Panc1 (cell line): ENCODE results near the gene BRICD5. TPM values are rescaled to one million over a fixed set of nuclear protein-coding genes. Genes with fewer than 3 reads are reported as not detected.

Experiments
- ATAC-seq: fragments of 200-7000 bp; cut with Tn5 transposase; 2 replicates; pipeline ENCODE4 v1.9.1; 2020; ENCODE audit warnings: mild to moderate bottlenecking, moderate library complexity
- BruUV-seq: library from RNA; stranded (reverse); fragments of 400-500 nt; replicated peaks from 2 replicates; lab custom pipeline; 2021; lab: Mats Ljungman, UMichigan
- CTCF ChIA-PET: fragments of 300-600 bp; sonication (Branson Sonifier 250); formaldehyde crosslinking; loops from one replicate; lab custom pipeline; 2022; ENCODE audit warnings: antibody characterized with exemption; lab: Charles Lee
- POLR2A ChIA-PET: fragments of 300-600 bp; sonication (Branson Sonifier 250); formaldehyde crosslinking; loops from one replicate; lab custom pipeline; 2022; ENCODE audit warnings: antibody characterized with exemption; lab: Charles Lee
- DNase-seq: peaks from one replicate; pipeline ENCODE4 v3.0.0-alpha.2; 2010; ENCODE audit warnings: low read depth, low spot score
- H3K27ac ChIP-seq: 2 replicates; pipeline ENCODE4 v1.5.1; 2011; ENCODE audit warnings: mild to moderate bottlenecking, low read length, inconsistent platforms
- H3K27me3 ChIP-seq: fragments of 200-500 bp; sonication (Bioruptor generic); 2 replicates; pipeline ENCODE4 v1.6.0; 2014; ENCODE audit warnings: low read length, inconsistent platforms; ENCODE audit not compliant: control insufficient read depth, insufficient read depth
- H3K36me3 ChIP-seq: fragments of 200-500 bp; sonication (Bioruptor generic); 2 replicates; pipeline ENCODE4 v1.5.1; 2014; ENCODE audit warnings: inconsistent platforms, mild to moderate bottlenecking, low read length, moderate library complexity; ENCODE audit not compliant: control insufficient read depth, insufficient read depth
- H3K4me1 ChIP-seq: 2 replicates; pipeline ENCODE4 v1.5.1; 2011; ENCODE audit warnings: inconsistent platforms, mild to moderate bottlenecking, low read length, moderate library complexity; ENCODE audit not compliant: control insufficient read depth, insufficient read depth
- H3K4me3 ChIP-seq, 2 experiments: 2 replicates each; pipeline ENCODE4 v1.5.1; 2011 to 2012; ENCODE audit warnings: low read depth in 2 of 2, low read length in 2 of 2, mild to moderate bottlenecking in 2 of 2, inconsistent platforms in 1 of 2, moderate library complexity in 1 of 2
- H3K9me3 ChIP-seq: fragments of 200-500 bp; sonication (Bioruptor generic); 2 replicates; pipeline ENCODE4 v1.5.1; 2014; ENCODE audit warnings: low read depth, mild to moderate bottlenecking, inconsistent platforms, low read length, moderate library complexity; ENCODE audit not compliant: control insufficient read depth, insufficient read depth
- CTCF ChIP-seq: fragments of 450-650 bp; IDR thresholded peaks from 2 replicates; pipeline ENCODE4 v1.5.1; 2017; ENCODE audit warnings: mild to moderate bottlenecking
- POLR2AphosphoS5 ChIP-seq: IDR thresholded peaks from 2 replicates; pipeline ENCODE4 v1.6.1; 2012; ENCODE audit warnings: mild to moderate bottlenecking, low read depth, low read length, moderate library complexity
- REST ChIP-seq, 2 experiments: IDR thresholded peaks; 2 replicates each; pipeline ENCODE4 v1.6.1; 2011 to 2012; ENCODE audit warnings: low read depth in 2 of 2, control low read depth in 1 of 2, low read length in 1 of 2, mild to moderate bottlenecking in 1 of 2, moderate library complexity in 1 of 2; ENCODE audit not compliant: insufficient read depth in 1 of 2
- SIN3A ChIP-seq: IDR thresholded peaks from 2 replicates; pipeline ENCODE4 v1.6.1; 2012; ENCODE audit warnings: low read depth, mild to moderate bottlenecking, low read length, moderate library complexity, borderline replicate concordance; ENCODE audit not compliant: insufficient read depth
- TCF7L2 ChIP-seq: IDR thresholded peaks from 2 replicates; pipeline ENCODE4 v1.6.1; 2011; ENCODE audit warnings: mild to moderate bottlenecking, low read depth, low read length, inconsistent platforms
- in situ Hi-C: cut with HindIII; loops from 2 replicates; pipeline ENCODE4 v1.10.0; 2016; ENCODE audit warnings: low sequenced_read_pairs, low pct_unique_long_range_greater_than_20kb
- intact Hi-C: fragments of 100-400 bp; cut with micrococcal nuclease; formaldehyde crosslinking; loops from one replicate; pipeline ENCODE4 v1.10.0; 2022; ENCODE audit not compliant: unreplicated experiment
- total RNA-seq: library from RNA; stranded (reverse); gene quantifications from one replicate; pipeline ENCODE4 v1.2.1, GENCODE V29; 2021; ENCODE audit not compliant: unreplicated experiment

BRICD5 gene
- total RNA-seq, 1 experiment from 2014 or later: 8.7 TPM

DNA sequence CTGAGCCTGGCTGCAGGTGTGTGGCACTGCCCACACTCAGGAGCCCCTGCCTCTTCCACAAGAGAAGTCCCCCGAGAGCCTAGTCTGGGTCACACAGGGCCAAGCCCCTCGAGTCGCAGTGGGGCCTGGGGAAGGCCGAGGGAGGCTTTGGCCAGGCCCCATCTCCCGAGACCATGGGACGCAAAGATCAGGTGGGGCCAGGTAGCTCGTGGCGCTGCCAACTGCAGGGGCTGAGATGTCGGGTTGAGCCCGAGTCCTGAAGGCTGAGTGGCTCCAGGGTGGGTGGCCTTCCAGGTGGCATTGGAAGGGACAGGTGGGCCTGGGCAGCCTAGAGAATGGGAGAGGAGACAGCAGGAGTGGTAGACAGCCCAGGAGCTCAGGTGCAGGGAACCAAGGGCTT, 48.8 kb downstream of the BRICD5 start:
- DNase-seq: no peak
- BruUV-seq: no TSS peak
- no peak for ATAC-seq
- H3K4me1 ChIP-seq: peaks cover 32% of the 10 kb centered on the region
- H3K27ac ChIP-seq: no peak overlapping the region
- H3K36me3 ChIP-seq: peaks cover 3% of the 10 kb centered on the region; the same call in 1 of the 2 replicates
- no peaks in the 10 kb centered on the region for H3K27me3 ChIP-seq
- ChIA-PET POLR2A (no interaction called here), CTCF (no interaction called here)
- in situ Hi-C loops (no loop called here), intact Hi-C loops (no loop called here)
- TF ChIP-seq REST (IDR thresholded peaks at IDR 0.05; ENCODE audit: insufficient read depth in 1 of 2, low read depth in 2 of 2, low read length in 1 of 2) (no peak), POLR2AphosphoS5 (no peak), TCF7L2 (no peak), SIN3A (no peak), CTCF (no peak)
- no peak overlapping the region for H3K4me3 ChIP-seq
- no peaks in the 10 kb centered on the region for H3K9me3 ChIP-seq

GRCh38 chr16:2160915-2161551, 49.6 kb downstream of the BRICD5 start:
- Histone ChIP-seq H3K27ac (no peak overlapping the region; the same call in 1 of the 2 replicates), H3K9me3 (no peaks in the 10 kb centered on the region), H3K4me3 (no peak overlapping the region), H3K27me3 (no peaks in the 10 kb centered on the region), H3K4me1 (peaks cover 34% of the 10 kb centered on the region), H3K36me3 (no peaks in the 10 kb centered on the region; the same call in 1 of the 2 replicates)
- TF ChIP-seq POLR2AphosphoS5: no peak
- TF ChIP-seq REST (IDR thresholded peaks at IDR 0.05; ENCODE audit: insufficient read depth in 1 of 2, low read depth in 2 of 2, low read length in 1 of 2): no peak
- no peak for TF ChIP-seq TCF7L2
- no peak for TF ChIP-seq SIN3A
- TF ChIP-seq CTCF: no peak
- ATAC-seq (no peak), DNase-seq (no peak)
- POLR2A ChIA-PET: no interaction called here
- CTCF ChIA-PET: no interaction called here
- intact Hi-C loops: no loop called here
- in situ Hi-C loops: no loop called here
- BruUV-seq: no TSS peak
